Measurements from ENCODE around the gene NXNL2. TPM values are rescaled to one million over a fixed set of nuclear protein-coding genes. Genes with fewer than 3 reads are reported as not detected.

Gene NXNL2
- 0.94 TPM for total RNA-seq

GRCh38 chr9:88534456-88535225 is at the start of gene NXNL2:
Gene NXNL2, plus strand, starts transcription at chr9:88535178. Its CDS starts 257 bp downstream, at chr9:88535435.

Other genes with a start within 250 kb of the NXNL2 start
- gene SPIN1, start 146.7 kb upstream of the NXNL2 start, total RNA-seq, result 298 TPM